Endodermal cell (in vitro differentiated cells): ENCODE results near the gene CCNB1IP1. TPM values are rescaled to one million over a fixed set of nuclear protein-coding genes. Genes with fewer than 3 reads are reported as not detected.

Experiments
- DNase-seq: peaks from one replicate; pipeline ENCODE4 v3.0.0-alpha.2; 2017
- H3K27ac ChIP-seq: 2 replicates; pipeline ENCODE4 v1.5.1; 2013; ENCODE audit warnings: mild to moderate bottlenecking, low read depth, low read length, moderate library complexity
- H3K27me3 ChIP-seq: 2 replicates; pipeline ENCODE4 v1.6.1; 2013; ENCODE audit warnings: mild to moderate bottlenecking, low read length, moderate library complexity; ENCODE audit not compliant: insufficient read depth, control insufficient read depth, poor library complexity, severe bottlenecking
- H3K36me3 ChIP-seq: 2 replicates; pipeline ENCODE4 v1.7.0; 2013; ENCODE audit warnings: mild to moderate bottlenecking, low read length, moderate library complexity; ENCODE audit not compliant: control insufficient read depth, insufficient read depth
- H3K4me1 ChIP-seq: one replicate; pipeline ENCODE4 v1.7.0; 2013; ENCODE audit warnings: low read length; ENCODE audit not compliant: control insufficient read depth, insufficient read depth
- H3K4me3 ChIP-seq: 2 replicates; pipeline ENCODE4 v1.5.1; 2013; ENCODE audit warnings: mild to moderate bottlenecking, low read length, moderate library complexity
- H3K9ac ChIP-seq: 2 replicates; pipeline ENCODE4 v1.6.1; 2013; ENCODE audit warnings: mild to moderate bottlenecking, low read length, moderate library complexity; ENCODE audit not compliant: poor library complexity, severe bottlenecking; ENCODE audit errors: extremely low read depth
- H3K9me3 ChIP-seq: 2 replicates; pipeline ENCODE4 v1.6.1; 2013; ENCODE audit warnings: mild to moderate bottlenecking, low read length, moderate library complexity; ENCODE audit not compliant: control insufficient read depth
- H3K27ac Mint-ChIP-seq: 2 replicates; pipeline ENCODE4 v1.8.0; 2020; ENCODE audit warnings: mixed read lengths
- H3K27me3 Mint-ChIP-seq: 2 replicates; pipeline ENCODE4 v1.8.0; 2021; ENCODE audit warnings: mild to moderate bottlenecking, mixed read lengths; ENCODE audit not compliant: insufficient read depth
- H3K36me3 Mint-ChIP-seq: 2 replicates; pipeline ENCODE4 v1.8.0; 2020; ENCODE audit warnings: low read depth, mixed read lengths
- H3K4me1 Mint-ChIP-seq: 2 replicates; pipeline ENCODE4 v1.8.0; 2020; ENCODE audit warnings: mixed read lengths
- H3K4me3 Mint-ChIP-seq: 2 replicates; pipeline ENCODE4 v1.8.0; 2020; ENCODE audit warnings: mild to moderate bottlenecking, moderate library complexity, mixed read lengths
- H3K9me3 Mint-ChIP-seq: 2 replicates; pipeline ENCODE4 v1.8.0; 2020; ENCODE audit warnings: mild to moderate bottlenecking, mixed read lengths
- WGBS, 2 experiments: methylation state at CpG; one replicate each; pipeline versions ENCODE4 v1.1.5 to v1.1.7; 2013; ENCODE audit warnings: missing lambda C conversion rate in 2 of 2, mixed read lengths in 1 of 2; ENCODE audit not compliant: insufficient coverage in 1 of 2, insufficient read length in 1 of 2; 5-methylcytosine and 5-hydroxymethylcytosine counted together
- total RNA-seq, 2 donors: library from RNA; stranded (reverse); fragmentation: NEBNext Ultra II Directional in 1 of 2; extraction: Animal tissue kit (Norgen Biotek cat#: 25700) in 1 of 2; gene quantifications; 2 replicates in 1 of 2; 3 replicates in 1 of 2; pipeline ENCODE4 v1.2.1, GENCODE V29; 2021
- TF ChIP-seq, protein P1 (sequence below): fragments of 200-600 bp; sonication (generic); conservative IDR thresholded peaks from 2 replicates; pipeline ENCODE4 v1.5.0; 2021; ENCODE audit warnings: antibody characterized with exemption, mild to moderate bottlenecking

Gene CCNB1IP1
- total RNA-seq, 2 donors from 2014 or later: 96.1 to 99.5 TPM

DNA sequence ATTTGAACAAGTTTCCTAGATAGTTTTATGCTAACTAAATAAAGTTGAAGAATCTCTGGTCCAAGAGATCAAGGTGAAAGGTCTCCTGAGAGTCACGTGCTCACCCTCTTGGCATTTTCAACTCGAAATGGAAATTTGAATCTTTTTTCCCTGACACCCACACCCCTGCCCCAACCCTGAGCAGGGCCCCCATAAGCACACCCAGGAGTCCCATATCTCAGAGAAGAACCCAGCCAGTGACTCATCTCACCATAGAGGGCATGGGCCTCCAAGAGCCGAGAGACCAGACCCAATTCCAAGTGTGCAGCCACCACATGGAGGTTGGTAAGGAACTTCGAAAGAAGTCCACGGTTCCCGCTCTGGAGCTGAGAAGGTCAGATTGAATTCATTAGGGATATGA lies 47.6 kb upstream of the CCNB1IP1 start:
- no peaks in the 10 kb centered on the region for H3K27me3 ChIP-seq
- TF ChIP-seq, protein P1, sequence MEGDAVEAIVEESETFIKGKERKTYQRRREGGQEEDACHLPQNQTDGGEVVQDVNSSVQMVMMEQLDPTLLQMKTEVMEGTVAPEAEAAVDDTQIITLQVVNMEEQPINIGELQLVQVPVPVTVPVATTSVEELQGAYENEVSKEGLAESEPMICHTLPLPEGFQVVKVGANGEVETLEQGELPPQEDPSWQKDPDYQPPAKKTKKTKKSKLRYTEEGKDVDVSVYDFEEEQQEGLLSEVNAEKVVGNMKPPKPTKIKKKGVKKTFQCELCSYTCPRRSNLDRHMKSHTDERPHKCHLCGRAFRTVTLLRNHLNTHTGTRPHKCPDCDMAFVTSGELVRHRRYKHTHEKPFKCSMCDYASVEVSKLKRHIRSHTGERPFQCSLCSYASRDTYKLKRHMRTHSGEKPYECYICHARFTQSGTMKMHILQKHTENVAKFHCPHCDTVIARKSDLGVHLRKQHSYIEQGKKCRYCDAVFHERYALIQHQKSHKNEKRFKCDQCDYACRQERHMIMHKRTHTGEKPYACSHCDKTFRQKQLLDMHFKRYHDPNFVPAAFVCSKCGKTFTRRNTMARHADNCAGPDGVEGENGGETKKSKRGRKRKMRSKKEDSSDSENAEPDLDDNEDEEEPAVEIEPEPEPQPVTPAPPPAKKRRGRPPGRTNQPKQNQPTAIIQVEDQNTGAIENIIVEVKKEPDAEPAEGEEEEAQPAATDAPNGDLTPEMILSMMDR: no peak

DNA sequence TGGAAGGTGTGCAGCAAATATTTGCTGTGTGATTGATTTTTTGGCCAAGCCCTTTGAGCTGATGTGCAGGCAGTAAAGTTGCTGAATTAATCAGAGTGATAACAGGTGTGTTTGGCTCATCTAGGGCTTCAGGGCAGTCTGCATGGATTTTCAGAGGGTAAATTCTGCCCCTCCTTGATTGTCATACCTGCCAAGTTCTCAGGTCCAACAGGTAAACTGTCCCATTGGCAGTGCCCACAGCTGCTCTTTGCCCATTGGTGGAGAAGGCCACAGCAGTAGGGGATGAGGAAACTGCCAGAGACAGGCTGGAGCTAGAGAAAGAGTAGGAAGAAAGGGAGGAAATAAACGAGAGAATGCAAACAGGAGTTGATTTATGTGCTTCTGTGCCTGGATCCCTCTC lies 46.7 kb upstream of the CCNB1IP1 start:
- WGBS, 2 experiments: 100% methylated on average over 1 of the region's 1 CpG
- Histone ChIP-seq H3K4me3 (no peak overlapping the region), H3K27ac (no peak overlapping the region), H3K27me3 (no peaks in the 10 kb centered on the region), H3K4me1 (no peaks in the 10 kb centered on the region), H3K9me3 (no peaks in the 10 kb centered on the region), H3K9ac (no peak overlapping the region), H3K36me3 (peaks cover 77% of the 10 kb centered on the region)
- no peak for DNase-seq
- no peaks in the 10 kb centered on the region for H3K9me3 Mint-ChIP-seq
- peaks cover 75% of the 10 kb centered on the region for H3K36me3 Mint-ChIP-seq
- H3K27ac Mint-ChIP-seq: no peak overlapping the region
- H3K27me3 Mint-ChIP-seq: no peaks in the 10 kb centered on the region
- TF ChIP-seq, protein P1: no peak
- H3K4me1 Mint-ChIP-seq: no peaks in the 10 kb centered on the region
- no peak overlapping the region for H3K4me3 Mint-ChIP-seq

More for the DNA sequence above, 47.6 kb upstream of the CCNB1IP1 start:
- no peak overlapping the region for H3K9ac ChIP-seq
- peaks cover 76% of the 10 kb centered on the region for H3K36me3 Mint-ChIP-seq
- no peak overlapping the region for H3K4me3 ChIP-seq
- no peak overlapping the region for H3K27ac Mint-ChIP-seq
- no peaks in the 10 kb centered on the region for H3K27me3 Mint-ChIP-seq
- no peak overlapping the region for H3K27ac ChIP-seq
- no peaks in the 10 kb centered on the region for H3K4me1 Mint-ChIP-seq
- no peaks in the 10 kb centered on the region for H3K4me1 ChIP-seq
- 93 to 98% methylated on average over 4 to 6 of the region's 6 CpGs for WGBS, 2 experiments
- peaks cover 77% of the 10 kb centered on the region for H3K36me3 ChIP-seq
- no peak for DNase-seq
- no peak overlapping the region for H3K4me3 Mint-ChIP-seq
- H3K9me3 ChIP-seq: no peaks in the 10 kb centered on the region
- no peaks in the 10 kb centered on the region for H3K9me3 Mint-ChIP-seq

DNA sequence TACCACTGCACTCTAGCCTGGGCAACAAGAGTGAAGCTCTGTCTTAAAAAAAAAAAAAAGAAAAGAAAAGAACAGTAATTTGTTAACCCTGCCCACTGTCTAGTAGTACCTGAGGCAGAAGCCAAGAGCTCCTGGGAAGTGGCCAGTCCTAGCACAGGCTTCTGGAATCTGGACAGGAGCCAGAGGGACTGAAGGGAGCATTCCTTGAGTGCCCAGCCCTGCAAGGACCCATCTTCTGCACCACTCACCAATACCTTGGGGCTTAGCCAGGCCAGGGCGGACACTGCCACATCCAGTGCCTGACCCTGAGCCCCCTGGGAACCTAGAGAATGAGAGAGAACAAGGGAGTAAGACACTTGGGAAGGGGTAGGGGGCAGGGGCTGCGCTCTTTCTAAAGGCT lies 44.1 kb upstream of the CCNB1IP1 start:
- Mint-ChIP-seq H3K27me3 (no peaks in the 10 kb centered on the region), H3K4me3 (no peak overlapping the region), H3K27ac (no peak overlapping the region), H3K36me3 (peaks cover 71% of the 10 kb centered on the region), H3K9me3 (no peaks in the 10 kb centered on the region), H3K4me1 (no peaks in the 10 kb centered on the region)
- Histone ChIP-seq H3K9me3 (no peaks in the 10 kb centered on the region), H3K9ac (no peak overlapping the region), H3K27ac (no peak overlapping the region), H3K4me3 (no peak overlapping the region), H3K4me1 (no peaks in the 10 kb centered on the region), H3K36me3 (peaks cover 73% of the 10 kb centered on the region), H3K27me3 (no peaks in the 10 kb centered on the region)
- 89% methylated on average over 2 of the region's 2 CpGs; no CpG with 5 or more reads in 1 of the 2 experiments for WGBS, 2 experiments
- DNase-seq: no peak
- TF ChIP-seq, protein P1: no peak
